ENCODE results near the gene PDE7B.

GRCh38 chr6:136088693-136089092, 237.2 kb downstream of the PDE7B start:
- TF ChIP-seq CTCF (IDR thresholded peaks at IDR 0.05) (no peak), POLR2AphosphoS5 (IDR thresholded peaks at IDR 0.05) (no peak), EP300 (IDR thresholded peaks at IDR 0.05) (no peak), POLR2A (IDR thresholded peaks at IDR 0.05) (no peak)
